Liver (tissue), 9 donors: ENCODE measurements around the gene CDC23. TPM values are rescaled to one million over a fixed set of nuclear protein-coding genes. Genes with fewer than 3 reads are reported as not detected.

Experiments used
- DNase-seq: peaks from one replicate; pipeline ENCODE4 v3.0.0-alpha.2; 2017; ENCODE audit warnings: low spot score
- H3K27ac ChIP-seq, 2 donors: one replicate each; pipeline ENCODE4 v1.7.0; 2013; ENCODE audit warnings: inconsistent platforms in 2 of 2, low read length in 2 of 2, control low read depth in 1 of 2, low read depth in 1 of 2, mild to moderate bottlenecking in 1 of 2
- H3K27me3 ChIP-seq, 4 donors: one replicate each; pipeline versions ENCODE4 v1.6.1 to v1.7.0; 2013; ENCODE audit warnings: low read length in 3 of 4, inconsistent platforms in 1 of 4, mild to moderate bottlenecking in 1 of 4, moderate library complexity in 1 of 4; ENCODE audit not compliant: control insufficient read depth in 4 of 4, insufficient read depth in 4 of 4
- H3K36me3 ChIP-seq, 4 donors: one replicate each; pipeline versions ENCODE4 v1.6.1 to v1.7.0; 2013; ENCODE audit warnings: low read length in 3 of 4, mild to moderate bottlenecking in 3 of 4, low read depth in 1 of 4, moderate library complexity in 1 of 4; ENCODE audit not compliant: control insufficient read depth in 4 of 4, insufficient read depth in 3 of 4
- H3K4me1 ChIP-seq, 4 donors: one replicate each; pipeline versions ENCODE4 v1.6.1 to v1.7.0; 2013; ENCODE audit warnings: low read length in 3 of 4, mild to moderate bottlenecking in 3 of 4, moderate library complexity in 1 of 4; ENCODE audit not compliant: control insufficient read depth in 4 of 4, insufficient read depth in 4 of 4
- H3K4me3 ChIP-seq, 3 donors: one replicate each; pipeline versions ENCODE4 v1.6.1 to v1.7.0; 2013; ENCODE audit warnings: low read length in 3 of 3, control low read depth in 1 of 3, low read depth in 1 of 3, mild to moderate bottlenecking in 1 of 3
- H3K9ac ChIP-seq, 2 donors: one replicate each; pipeline ENCODE4 v1.7.0; 2013; ENCODE audit warnings: low read length in 2 of 2, mild to moderate bottlenecking in 2 of 2, moderate library complexity in 2 of 2, control low read depth in 1 of 2, low read depth in 1 of 2
- H3K9me3 ChIP-seq, 4 donors: one replicate each; pipeline versions ENCODE4 v1.6.1 to v1.7.0; 2013; ENCODE audit warnings: low read length in 3 of 4; ENCODE audit not compliant: control insufficient read depth in 4 of 4
- EGR1 ChIP-seq, 2 donors: IDR thresholded peaks; 2 replicates each; pipeline ENCODE4 v1.6.1; 2016 to 2018; ENCODE audit warnings: antibody characterized with exemption in 2 of 2, low read depth in 2 of 2
- FOXA1 ChIP-seq: IDR thresholded peaks from 2 replicates; pipeline ENCODE4 v1.6.1; 2016; ENCODE audit warnings: antibody characterized with exemption
- FOXA2 ChIP-seq: IDR thresholded peaks from 2 replicates; pipeline ENCODE4 v1.6.1; 2016; ENCODE audit warnings: antibody characterized with exemption
- GABPA ChIP-seq, 2 donors: IDR thresholded peaks in 1 of 2; conservative IDR thresholded peaks in 1 of 2; 2 replicates each; pipeline ENCODE4 v1.6.1; 2016; ENCODE audit warnings: antibody characterized with exemption in 2 of 2, mild to moderate bottlenecking in 1 of 2, moderate library complexity in 1 of 2
- HNF4A ChIP-seq, 2 donors: conservative IDR thresholded peaks; 2 replicates each; pipeline ENCODE4 v1.6.1; 2016; ENCODE audit warnings: antibody characterized with exemption in 2 of 2, mild to moderate bottlenecking in 2 of 2
- HNF4G ChIP-seq: IDR thresholded peaks from 2 replicates; pipeline ENCODE4 v1.6.1; 2016; ENCODE audit warnings: antibody characterized with exemption
- JUND ChIP-seq, 2 donors: IDR thresholded peaks; 2 replicates each; pipeline ENCODE4 v1.6.1; 2016; ENCODE audit warnings: antibody characterized with exemption in 2 of 2
- NR2F2 ChIP-seq: IDR thresholded peaks from 2 replicates; pipeline ENCODE4 v1.6.1; 2016; ENCODE audit warnings: antibody characterized with exemption
- RAD21 ChIP-seq, 2 donors: IDR thresholded peaks; 2 replicates each; pipeline ENCODE4 v1.6.1; 2016; ENCODE audit warnings: antibody characterized with exemption in 2 of 2, mild to moderate bottlenecking in 2 of 2
- RXRA ChIP-seq, 2 donors: IDR thresholded peaks; 2 replicates each; pipeline ENCODE4 v1.6.1; 2017 to 2018; ENCODE audit warnings: antibody characterized with exemption in 2 of 2, mild to moderate bottlenecking in 1 of 2
- SP1 ChIP-seq: IDR thresholded peaks from 2 replicates; pipeline ENCODE4 v1.6.1; 2018; ENCODE audit warnings: antibody characterized with exemption, mild to moderate bottlenecking
- TAF1 ChIP-seq: conservative IDR thresholded peaks from 2 replicates; pipeline ENCODE4 v1.6.1; 2016; ENCODE audit warnings: antibody characterized with exemption, mild to moderate bottlenecking
- YY1 ChIP-seq: IDR thresholded peaks from 2 replicates; pipeline ENCODE4 v1.6.1; 2016; ENCODE audit warnings: antibody characterized with exemption, mild to moderate bottlenecking
- WGBS: extraction: QIAGEN DNeasy Blood & Tissue Kit; methylation state at CpG from one replicate; pipeline ENCODE4 v1.1.7; 2013; 5-methylcytosine and 5-hydroxymethylcytosine counted together
- polyA plus RNA-seq, 2 donors: library from polyadenylated mRNA; stranded (reverse) in 1 of 2; unstranded in 1 of 2; fragments of 200-250 nt in 1 of 2; fragments of >200 nt in 1 of 2; fragmentation: Nextera tagmentation in 1 of 2; extraction: Ambion mirVana in 1 of 2; gene quantifications; one replicate each; pipeline versions ENCODE4 v1.2.1 to v1.2.3, GENCODE V29; 2013 to 2015
- total RNA-seq, 2 donors: library from RNA; depleted of rRNA; stranded (reverse); fragments of >200 nt; gene quantifications; one replicate each; pipeline ENCODE4 v1.2.3, GENCODE V29; 2014
- TF ChIP-seq, protein P1 (sequence below): IDR thresholded peaks from 2 replicates; pipeline ENCODE4 v1.6.1; 2016; ENCODE audit warnings: antibody characterized with exemption
- TF ChIP-seq, protein P2 (sequence below): IDR thresholded peaks from 2 replicates; pipeline ENCODE4 v1.6.1; 2016; ENCODE audit warnings: antibody characterized with exemption
- TF ChIP-seq, protein P3 (sequence below): IDR thresholded peaks from 2 replicates; pipeline ENCODE4 v1.6.1; 2016; ENCODE audit warnings: antibody characterized with exemption
- TF ChIP-seq, protein P4 (sequence below): fragments of 150-350 bp; IDR thresholded peaks from 2 replicates; pipeline ENCODE4 v1.5.1; 2017; ENCODE audit warnings: improper control_type of control experiment, low read depth, low read length; ENCODE audit not compliant: missing input control
- TF ChIP-seq, protein P5 (sequence below): IDR thresholded peaks from 2 replicates; pipeline ENCODE4 v1.6.1; 2016; ENCODE audit warnings: antibody characterized with exemption, mild to moderate bottlenecking
- donor health status: healthy.
- donor health status: healthy.
- donor health status: healthy.
- donor health status: healthy.
- donor health status: healthy.

Gene CDC23
- total and polyA plus RNA-seq, 4 donors = 10.5 to 23.8 (median 14.2) TPM

DNA sequence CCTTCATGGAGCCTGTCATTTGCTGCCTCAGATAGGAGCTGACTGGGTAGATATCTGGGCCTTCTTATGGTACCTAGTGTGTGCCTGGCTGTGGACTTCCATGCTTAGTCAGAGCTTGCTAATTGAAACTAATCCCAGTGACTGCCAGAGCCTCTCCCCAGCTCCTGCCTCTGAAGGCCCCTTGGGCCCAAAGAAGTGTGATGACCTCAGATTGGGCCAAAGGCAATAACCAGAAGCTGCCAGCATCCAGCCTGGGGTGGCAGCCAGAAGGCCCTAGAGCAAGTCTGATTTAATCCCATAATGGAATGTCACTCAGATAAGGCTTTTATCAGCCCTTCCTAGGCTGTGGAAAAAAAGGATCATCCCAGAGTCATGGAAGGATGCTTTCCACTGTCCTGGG is 17.1 kb upstream of the CDC23 start:
- no peak overlapping the region for H3K27ac ChIP-seq
- H3K4me3 ChIP-seq = no peak overlapping the region
- H3K27me3 ChIP-seq = no peaks in the 10 kb centered on the region
- peaks cover 2 to 7% (median 3%) of the 10 kb centered on the region in 4 donors for H3K9me3 ChIP-seq
- no peak for TF ChIP-seq YY1
- TF ChIP-seq RXRA (IDR thresholded peaks at IDR 0.05) = no peak
- TF ChIP-seq, protein P1, sequence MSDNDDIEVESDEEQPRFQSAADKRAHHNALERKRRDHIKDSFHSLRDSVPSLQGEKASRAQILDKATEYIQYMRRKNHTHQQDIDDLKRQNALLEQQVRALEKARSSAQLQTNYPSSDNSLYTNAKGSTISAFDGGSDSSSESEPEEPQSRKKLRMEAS = no peak
- no peak for TF ChIP-seq SP1
- no peak for TF ChIP-seq FOXA1
- no peak for TF ChIP-seq HNF4G
- no peak for TF ChIP-seq RAD21 (IDR thresholded peaks at IDR 0.05)
- no peak for TF ChIP-seq JUND (IDR thresholded peaks at IDR 0.05)
- TF ChIP-seq, protein P2, sequence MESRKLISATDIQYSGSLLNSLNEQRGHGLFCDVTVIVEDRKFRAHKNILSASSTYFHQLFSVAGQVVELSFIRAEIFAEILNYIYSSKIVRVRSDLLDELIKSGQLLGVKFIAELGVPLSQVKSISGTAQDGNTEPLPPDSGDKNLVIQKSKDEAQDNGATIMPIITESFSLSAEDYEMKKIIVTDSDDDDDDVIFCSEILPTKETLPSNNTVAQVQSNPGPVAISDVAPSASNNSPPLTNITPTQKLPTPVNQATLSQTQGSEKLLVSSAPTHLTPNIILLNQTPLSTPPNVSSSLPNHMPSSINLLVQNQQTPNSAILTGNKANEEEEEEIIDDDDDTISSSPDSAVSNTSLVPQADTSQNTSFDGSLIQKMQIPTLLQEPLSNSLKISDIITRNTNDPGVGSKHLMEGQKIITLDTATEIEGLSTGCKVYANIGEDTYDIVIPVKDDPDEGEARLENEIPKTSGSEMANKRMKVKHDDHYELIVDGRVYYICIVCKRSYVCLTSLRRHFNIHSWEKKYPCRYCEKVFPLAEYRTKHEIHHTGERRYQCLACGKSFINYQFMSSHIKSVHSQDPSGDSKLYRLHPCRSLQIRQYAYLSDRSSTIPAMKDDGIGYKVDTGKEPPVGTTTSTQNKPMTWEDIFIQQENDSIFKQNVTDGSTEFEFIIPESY = no peak
- no peak overlapping the region for H3K9ac ChIP-seq
- no peaks in the 10 kb centered on the region for H3K4me1 ChIP-seq
- no peak for DNase-seq
- H3K36me3 ChIP-seq = no peaks in the 10 kb centered on the region

DNA sequence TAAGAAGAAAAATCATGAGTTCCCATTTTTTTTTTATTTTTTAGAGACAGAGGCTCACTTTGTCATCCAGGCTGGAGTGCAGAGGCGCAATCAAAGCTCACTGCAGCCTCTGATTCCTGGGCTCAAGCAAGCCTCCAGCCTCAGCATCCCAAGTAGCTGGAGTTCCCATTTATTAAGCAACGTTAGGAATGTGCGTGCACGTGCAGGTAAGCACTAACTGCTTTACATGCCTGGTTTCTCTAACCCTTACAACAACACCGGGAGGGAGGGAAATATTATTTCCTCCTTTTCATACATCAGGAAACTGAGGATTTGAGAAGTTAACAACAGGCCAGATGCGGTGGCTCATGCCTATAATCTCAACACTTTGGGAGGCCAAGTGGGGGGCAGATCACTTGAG is 16.3 kb upstream of the CDC23 start:
- 88% methylated on average over 6 of the region's 6 CpGs for WGBS
- H3K27me3 ChIP-seq = no peaks in the 10 kb centered on the region
- no peaks in the 10 kb centered on the region for H3K4me1 ChIP-seq
- H3K4me3 ChIP-seq = no peak overlapping the region
- peaks cover 2 to 7% (median 3%) of the 10 kb centered on the region in 4 donors for H3K9me3 ChIP-seq
- no peak overlapping the region for H3K9ac ChIP-seq
- no peak overlapping the region for H3K27ac ChIP-seq
- H3K36me3 ChIP-seq = no peaks in the 10 kb centered on the region
- no peak for TF ChIP-seq RAD21 (IDR thresholded peaks at IDR 0.05)
- no peak for TF ChIP-seq SP1
- TF ChIP-seq, protein P2 = no peak
- no peak for TF ChIP-seq NR2F2
- TF ChIP-seq RXRA (IDR thresholded peaks at IDR 0.05) = no peak
- TF ChIP-seq GABPA (IDR thresholded peaks at IDR 0.05 in 1 of 2, conservative IDR thresholded peaks at IDR 0.05 in 1 of 2) = no peak
- no peak for TF ChIP-seq FOXA2
- no peak for TF ChIP-seq FOXA1
- no peak for TF ChIP-seq HNF4A (conservative IDR thresholded peaks at IDR 0.05)
- no peak for TF ChIP-seq EGR1 (IDR thresholded peaks at IDR 0.05; ENCODE audit: low read depth in 2 of 2)
- TF ChIP-seq TAF1 = no peak
- TF ChIP-seq, protein P3, sequence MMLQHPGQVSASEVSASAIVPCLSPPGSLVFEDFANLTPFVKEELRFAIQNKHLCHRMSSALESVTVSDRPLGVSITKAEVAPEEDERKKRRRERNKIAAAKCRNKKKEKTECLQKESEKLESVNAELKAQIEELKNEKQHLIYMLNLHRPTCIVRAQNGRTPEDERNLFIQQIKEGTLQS = no peak
- TF ChIP-seq, protein P4, sequence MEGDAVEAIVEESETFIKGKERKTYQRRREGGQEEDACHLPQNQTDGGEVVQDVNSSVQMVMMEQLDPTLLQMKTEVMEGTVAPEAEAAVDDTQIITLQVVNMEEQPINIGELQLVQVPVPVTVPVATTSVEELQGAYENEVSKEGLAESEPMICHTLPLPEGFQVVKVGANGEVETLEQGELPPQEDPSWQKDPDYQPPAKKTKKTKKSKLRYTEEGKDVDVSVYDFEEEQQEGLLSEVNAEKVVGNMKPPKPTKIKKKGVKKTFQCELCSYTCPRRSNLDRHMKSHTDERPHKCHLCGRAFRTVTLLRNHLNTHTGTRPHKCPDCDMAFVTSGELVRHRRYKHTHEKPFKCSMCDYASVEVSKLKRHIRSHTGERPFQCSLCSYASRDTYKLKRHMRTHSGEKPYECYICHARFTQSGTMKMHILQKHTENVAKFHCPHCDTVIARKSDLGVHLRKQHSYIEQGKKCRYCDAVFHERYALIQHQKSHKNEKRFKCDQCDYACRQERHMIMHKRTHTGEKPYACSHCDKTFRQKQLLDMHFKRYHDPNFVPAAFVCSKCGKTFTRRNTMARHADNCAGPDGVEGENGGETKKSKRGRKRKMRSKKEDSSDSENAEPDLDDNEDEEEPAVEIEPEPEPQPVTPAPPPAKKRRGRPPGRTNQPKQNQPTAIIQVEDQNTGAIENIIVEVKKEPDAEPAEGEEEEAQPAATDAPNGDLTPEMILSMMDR = no peak
- no peak for TF ChIP-seq JUND (IDR thresholded peaks at IDR 0.05)
- TF ChIP-seq, protein P1 = no peak
- TF ChIP-seq YY1 = no peak
- TF ChIP-seq HNF4G = no peak
- TF ChIP-seq, protein P5, sequence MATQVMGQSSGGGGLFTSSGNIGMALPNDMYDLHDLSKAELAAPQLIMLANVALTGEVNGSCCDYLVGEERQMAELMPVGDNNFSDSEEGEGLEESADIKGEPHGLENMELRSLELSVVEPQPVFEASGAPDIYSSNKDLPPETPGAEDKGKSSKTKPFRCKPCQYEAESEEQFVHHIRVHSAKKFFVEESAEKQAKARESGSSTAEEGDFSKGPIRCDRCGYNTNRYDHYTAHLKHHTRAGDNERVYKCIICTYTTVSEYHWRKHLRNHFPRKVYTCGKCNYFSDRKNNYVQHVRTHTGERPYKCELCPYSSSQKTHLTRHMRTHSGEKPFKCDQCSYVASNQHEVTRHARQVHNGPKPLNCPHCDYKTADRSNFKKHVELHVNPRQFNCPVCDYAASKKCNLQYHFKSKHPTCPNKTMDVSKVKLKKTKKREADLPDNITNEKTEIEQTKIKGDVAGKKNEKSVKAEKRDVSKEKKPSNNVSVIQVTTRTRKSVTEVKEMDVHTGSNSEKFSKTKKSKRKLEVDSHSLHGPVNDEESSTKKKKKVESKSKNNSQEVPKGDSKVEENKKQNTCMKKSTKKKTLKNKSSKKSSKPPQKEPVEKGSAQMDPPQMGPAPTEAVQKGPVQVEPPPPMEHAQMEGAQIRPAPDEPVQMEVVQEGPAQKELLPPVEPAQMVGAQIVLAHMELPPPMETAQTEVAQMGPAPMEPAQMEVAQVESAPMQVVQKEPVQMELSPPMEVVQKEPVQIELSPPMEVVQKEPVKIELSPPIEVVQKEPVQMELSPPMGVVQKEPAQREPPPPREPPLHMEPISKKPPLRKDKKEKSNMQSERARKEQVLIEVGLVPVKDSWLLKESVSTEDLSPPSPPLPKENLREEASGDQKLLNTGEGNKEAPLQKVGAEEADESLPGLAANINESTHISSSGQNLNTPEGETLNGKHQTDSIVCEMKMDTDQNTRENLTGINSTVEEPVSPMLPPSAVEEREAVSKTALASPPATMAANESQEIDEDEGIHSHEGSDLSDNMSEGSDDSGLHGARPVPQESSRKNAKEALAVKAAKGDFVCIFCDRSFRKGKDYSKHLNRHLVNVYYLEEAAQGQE = no peak
- no peak for DNase-seq
